Neural cell (in vitro differentiated cells): ENCODE measurements around the gene PDE6A. TPM values are rescaled to one million over a fixed set of nuclear protein-coding genes. Genes with fewer than 3 reads are reported as not detected.

Experiments
- H2AFZ ChIP-seq: fragments of 200-600, 300-800 bp; sonication (generic), shearing (Covaris generic); 2 replicates; pipeline ENCODE4 v1.6.0; 2014; ENCODE audit warnings: low read depth, mild to moderate bottlenecking, antibody characterized with exemption, low read length, moderate library complexity
- H3F3A ChIP-seq: fragments of 200-600 bp; shearing (Covaris generic); 2 replicates; pipeline ENCODE4 v1.6.1; 2016; ENCODE audit warnings: mild to moderate bottlenecking, moderate library complexity, mixed read lengths, antibody characterized with exemption, low read length; ENCODE audit not compliant: insufficient read depth, poor library complexity, severe bottlenecking
- H3K27ac ChIP-seq: fragments of 200-600, 300-800 bp; sonication (generic), shearing (Covaris generic); 2 replicates; pipeline ENCODE4 v1.5.1; 2014; ENCODE audit warnings: mild to moderate bottlenecking, low read length, moderate library complexity
- H3K27me3 ChIP-seq: fragments of 300-800, 200-600 bp; sonication (generic), shearing (Covaris generic); 2 replicates; pipeline ENCODE4 v1.6.0; 2014; ENCODE audit warnings: mild to moderate bottlenecking, low read depth, low read length, moderate library complexity; ENCODE audit not compliant: insufficient read depth
- H3K36me3 ChIP-seq: fragments of 300-800, 200-600 bp; sonication (generic), shearing (Covaris generic); 2 replicates; pipeline ENCODE4 v1.5.1; 2014; ENCODE audit warnings: mild to moderate bottlenecking, antibody characterized with exemption, low read length, moderate library complexity; ENCODE audit not compliant: insufficient read depth
- H3K4me2 ChIP-seq: fragments of 300-800, 200-600 bp; sonication (generic), shearing (Covaris generic); 2 replicates; pipeline ENCODE4 v1.6.0; 2014; ENCODE audit warnings: mild to moderate bottlenecking, low read length
- H3K4me3 ChIP-seq: fragments of 300-800, 200-600 bp; sonication (generic), shearing (Covaris generic); 2 replicates; pipeline ENCODE4 v1.5.1; 2014; ENCODE audit warnings: mild to moderate bottlenecking, low read length, moderate library complexity
- H3K79me2 ChIP-seq: fragments of 200-600 bp; shearing (Covaris generic); replicated peaks from 2 replicates; pipeline ENCODE4 v1.6.0; 2014; ENCODE audit warnings: mild to moderate bottlenecking, low read length, moderate library complexity; ENCODE audit not compliant: insufficient read depth
- H3K9ac ChIP-seq: fragments of 300-800, 200-600 bp; sonication (generic), shearing (Covaris generic); 2 replicates; pipeline ENCODE4 v1.6.1; 2016; ENCODE audit warnings: mild to moderate bottlenecking, low read length, mixed read lengths
- H3K9me2 ChIP-seq: fragments of 200-600 bp; shearing (Covaris generic); 2 replicates; pipeline ENCODE4 v1.6.1; 2016; ENCODE audit warnings: mild to moderate bottlenecking, low read length, mixed read lengths; ENCODE audit not compliant: insufficient read depth
- H3K9me3 ChIP-seq: fragments of 200-600, 300-800 bp; sonication (generic), shearing (Covaris generic); 2 replicates; pipeline ENCODE4 v1.6.1; 2016; ENCODE audit warnings: mild to moderate bottlenecking, mixed run types, low read length, moderate library complexity, mixed read lengths
- H4K20me1 ChIP-seq: fragments of 200-600 bp; shearing (Covaris generic); 2 replicates; pipeline ENCODE4 v1.6.1; 2016; ENCODE audit warnings: mild to moderate bottlenecking, mixed run types; ENCODE audit not compliant: insufficient read depth
- CTCF ChIP-seq: fragments of 450-650 bp; IDR thresholded peaks from 2 replicates; pipeline ENCODE4 v1.5.1; 2014; ENCODE audit warnings: antibody characterized with exemption, mild to moderate bottlenecking, moderate library complexity; ENCODE audit not compliant: poor library complexity, severe bottlenecking
- EP300 ChIP-seq: fragments of 450-650 bp; conservative IDR thresholded peaks from 2 replicates; pipeline ENCODE4 v1.6.1; 2014; ENCODE audit warnings: antibody characterized with exemption, mild to moderate bottlenecking, moderate library complexity; ENCODE audit not compliant: poor library complexity, severe bottlenecking
- EZH2 ChIP-seq: fragments of 200-600, 300-800 bp; shearing (Covaris generic), sonication (generic); IDR thresholded peaks from 2 replicates; pipeline ENCODE4 v1.6.1; 2014; ENCODE audit warnings: antibody characterized with exemption, low read length, borderline replicate concordance, mild to moderate bottlenecking; ENCODE audit not compliant: insufficient read depth, poor library complexity, severe bottlenecking
- MXI1 ChIP-seq: fragments of 450-650 bp; conservative IDR thresholded peaks from 2 replicates; pipeline ENCODE4 v1.6.1; 2014; ENCODE audit warnings: antibody characterized with exemption, mild to moderate bottlenecking; ENCODE audit not compliant: poor library complexity, severe bottlenecking
- POLR2AphosphoS5 ChIP-seq: IDR thresholded peaks from 2 replicates; pipeline ENCODE4 v1.6.1; 2012
- RAD21 ChIP-seq: fragments of 450-650 bp; conservative IDR thresholded peaks from 2 replicates; pipeline ENCODE4 v1.6.1; 2014; ENCODE audit warnings: antibody characterized with exemption, mild to moderate bottlenecking, moderate library complexity
- REST ChIP-seq: IDR thresholded peaks from 2 replicates; pipeline ENCODE4 v1.6.1; 2012; ENCODE audit warnings: borderline replicate concordance
- SMC3 ChIP-seq: fragments of 450-650 bp; conservative IDR thresholded peaks from 2 replicates; pipeline ENCODE4 v1.6.1; 2014; ENCODE audit warnings: antibody characterized with exemption, mild to moderate bottlenecking, moderate library complexity; ENCODE audit not compliant: poor library complexity
- TAF1 ChIP-seq: IDR thresholded peaks from 2 replicates; pipeline ENCODE4 v1.6.1; 2012; ENCODE audit warnings: low read depth
- polyA plus RNA-seq: library from polyadenylated mRNA; depleted of rRNA; stranded (reverse); fragments of >200 nt; gene quantifications from 2 replicates; pipeline ENCODE4 v1.2.3, GENCODE V29; 2014

Gene PDE6A
- polyA plus RNA-seq, 1 donor from 2014 or later: not detected

- H3K9me2 ChIP-seq: no peaks in the 10 kb centered on the region
- H3K4me3 ChIP-seq: no peak overlapping the region
- H3F3A ChIP-seq: no peaks in the 10 kb centered on the region
- no peak overlapping the region for H2AFZ ChIP-seq
- H3K36me3 ChIP-seq: no peaks in the 10 kb centered on the region
- no peaks in the 10 kb centered on the region for H3K27me3 ChIP-seq
- no peaks in the 10 kb centered on the region for H3K9me3 ChIP-seq
- no peak overlapping the region for H3K27ac ChIP-seq
- H3K79me2 ChIP-seq: no peaks in the 10 kb centered on the region
- H3K4me2 ChIP-seq: no peak overlapping the region
- no peaks in the 10 kb centered on the region for H4K20me1 ChIP-seq
- H3K9ac ChIP-seq: no peak overlapping the region
- TF ChIP-seq CTCF: no peak
- TF ChIP-seq REST: no peak
- no peak for TF ChIP-seq RAD21
- no peak for TF ChIP-seq EP300
- TF ChIP-seq MXI1: no peak
- no peak for TF ChIP-seq TAF1
- no peak for TF ChIP-seq EZH2
- TF ChIP-seq SMC3: no peak
- TF ChIP-seq POLR2AphosphoS5: no peak
Measured at GRCh38 chr5:149911031-149911430, 33.6 kb downstream of the PDE6A start.

GRCh38 chr5:149907828-149908227 is 36.8 kb downstream of the PDE6A start:
- Histone ChIP-seq H3K9me3 (no peaks in the 10 kb centered on the region), H3K27me3 (no peaks in the 10 kb centered on the region), H3K4me3 (no peak overlapping the region), H3K27ac (no peak overlapping the region), H3K9me2 (no peaks in the 10 kb centered on the region), H3K79me2 (no peaks in the 10 kb centered on the region), H3K36me3 (no peaks in the 10 kb centered on the region), H2AFZ (no peak overlapping the region), H3K9ac (no peak overlapping the region), H3K4me2 (no peak overlapping the region), H3F3A (no peaks in the 10 kb centered on the region), H4K20me1 (no peaks in the 10 kb centered on the region)
- TF ChIP-seq EP300 (no peak), REST (no peak), POLR2AphosphoS5 (no peak), TAF1 (no peak), EZH2 (no peak), CTCF (no peak)
